GM21423 (cell line): ENCODE data around the gene HNRNPH2.

Experiments
- ATAC-seq: cut with Tn5 transposase; IDR thresholded peaks from one replicate; pipeline ENCODE4 v1.9.1; 2021; ENCODE audit warnings: mild to moderate bottlenecking, moderate library complexity; ENCODE audit not compliant: unreplicated experiment

Gene HNRNPH2

DNA sequence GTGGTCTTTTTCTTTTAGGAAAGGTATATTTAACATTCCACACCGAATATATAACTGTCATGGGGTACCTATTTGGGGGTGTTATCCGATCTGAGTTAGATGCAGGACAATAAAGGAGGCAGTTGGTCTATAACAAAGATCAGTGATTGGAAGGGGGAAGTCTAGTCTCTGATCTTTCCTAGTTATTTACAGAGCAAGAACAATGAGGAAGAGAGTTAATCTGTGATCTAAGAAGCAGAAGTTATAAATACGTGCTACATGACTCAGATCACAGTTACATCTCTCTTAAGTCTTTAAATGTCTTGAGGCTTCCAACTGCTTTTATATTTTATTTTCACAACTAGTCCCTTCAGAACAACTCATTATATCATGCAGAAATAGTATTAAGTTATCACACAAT lies 44.0 kb downstream of the HNRNPH2 start:
- ATAC-seq = no peak

- ATAC-seq = no peak
Measured at GRCh38 chrX:101460669-101461068, 52.6 kb downstream of the HNRNPH2 start.

GRCh38 chrX:101462892-101463291 lies 54.9 kb downstream of the HNRNPH2 start:
- ATAC-seq = no peak
